WERI-Rb-1 (cell line): ENCODE measurements around the gene CSNK1G2.

Source experiments
- DNase-seq: peaks from one replicate; pipeline ENCODE4 v3.0.0-alpha.2; 2020
- H3K27ac ChIP-seq: fragments of 250-450 bp; sonication (Bioruptor Pico); 2 replicates; pipeline ENCODE4 v1.5.1; 2020; ENCODE audit warnings: mild to moderate bottlenecking, moderate library complexity
- H3K27me3 ChIP-seq: fragments of 250-450 bp; sonication (Bioruptor Pico); 2 replicates; pipeline ENCODE4 v1.5.1; 2021; ENCODE audit warnings: mild to moderate bottlenecking, low read depth, moderate library complexity; ENCODE audit not compliant: insufficient read depth, severe bottlenecking
- H3K36me3 ChIP-seq: fragments of 250-450 bp; sonication (Bioruptor Pico); 2 replicates; pipeline ENCODE4 v1.5.1; 2020; ENCODE audit warnings: mild to moderate bottlenecking, moderate library complexity
- H3K4me3 ChIP-seq: 2 replicates; pipeline ENCODE4 v1.5.1; 2011; ENCODE audit warnings: low read depth, mild to moderate bottlenecking, control low read depth, low read length
- H3K9me3 ChIP-seq: fragments of 250-450 bp; sonication (Bioruptor Pico); 2 replicates; pipeline ENCODE4 v1.5.1; 2021; ENCODE audit warnings: mild to moderate bottlenecking, moderate library complexity; ENCODE audit not compliant: severe bottlenecking
- TF ChIP-seq, protein P1 (sequence below): IDR thresholded peaks from 2 replicates; pipeline ENCODE4 v1.5.1; 2011; ENCODE audit warnings: low read depth, mild to moderate bottlenecking, control low read depth, inconsistent platforms, low read length

The CSNK1G2 gene

GRCh38 chr19:1920644-1921043 lies 20.3 kb upstream of the CSNK1G2 start:
- H3K36me3 ChIP-seq: peaks cover 56% of the 10 kb centered on the region

DNA sequence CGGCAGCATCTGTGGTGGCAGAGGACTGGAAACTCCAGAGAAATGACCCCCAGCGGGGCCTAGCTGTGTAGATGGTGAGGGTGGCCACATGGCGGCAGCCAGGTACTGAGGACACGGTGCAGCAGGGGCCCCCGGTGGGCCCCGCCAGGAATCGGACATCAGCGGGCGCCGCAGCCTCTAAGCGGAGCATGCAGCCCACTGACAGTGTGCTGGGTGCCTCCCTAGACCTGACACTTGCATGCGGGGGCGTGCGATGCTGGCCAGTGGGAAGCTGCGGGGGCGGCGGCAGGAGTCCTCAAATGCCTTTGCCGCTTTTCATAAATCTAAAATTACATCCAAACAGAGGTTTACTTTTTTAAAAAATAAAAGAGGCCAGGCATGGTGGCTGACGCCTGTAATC lies 19.6 kb upstream of the CSNK1G2 start:
- TF ChIP-seq, protein P1, sequence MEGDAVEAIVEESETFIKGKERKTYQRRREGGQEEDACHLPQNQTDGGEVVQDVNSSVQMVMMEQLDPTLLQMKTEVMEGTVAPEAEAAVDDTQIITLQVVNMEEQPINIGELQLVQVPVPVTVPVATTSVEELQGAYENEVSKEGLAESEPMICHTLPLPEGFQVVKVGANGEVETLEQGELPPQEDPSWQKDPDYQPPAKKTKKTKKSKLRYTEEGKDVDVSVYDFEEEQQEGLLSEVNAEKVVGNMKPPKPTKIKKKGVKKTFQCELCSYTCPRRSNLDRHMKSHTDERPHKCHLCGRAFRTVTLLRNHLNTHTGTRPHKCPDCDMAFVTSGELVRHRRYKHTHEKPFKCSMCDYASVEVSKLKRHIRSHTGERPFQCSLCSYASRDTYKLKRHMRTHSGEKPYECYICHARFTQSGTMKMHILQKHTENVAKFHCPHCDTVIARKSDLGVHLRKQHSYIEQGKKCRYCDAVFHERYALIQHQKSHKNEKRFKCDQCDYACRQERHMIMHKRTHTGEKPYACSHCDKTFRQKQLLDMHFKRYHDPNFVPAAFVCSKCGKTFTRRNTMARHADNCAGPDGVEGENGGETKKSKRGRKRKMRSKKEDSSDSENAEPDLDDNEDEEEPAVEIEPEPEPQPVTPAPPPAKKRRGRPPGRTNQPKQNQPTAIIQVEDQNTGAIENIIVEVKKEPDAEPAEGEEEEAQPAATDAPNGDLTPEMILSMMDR: no peak
- DNase-seq: no peak
- Histone ChIP-seq H3K36me3 (peaks cover 60% of the 10 kb centered on the region), H3K27ac (no peak overlapping the region), H3K9me3 (no peaks in the 10 kb centered on the region), H3K27me3 (no peaks in the 10 kb centered on the region), H3K4me3 (no peak overlapping the region)

More at GRCh38 chr19:1920644-1921043, 20.3 kb upstream of the CSNK1G2 start:
- TF ChIP-seq, protein P1: no peak
- Histone ChIP-seq H3K27me3 (no peaks in the 10 kb centered on the region), H3K27ac (no peak overlapping the region), H3K4me3 (no peak overlapping the region), H3K9me3 (no peaks in the 10 kb centered on the region)
- no peak for DNase-seq

DNA sequence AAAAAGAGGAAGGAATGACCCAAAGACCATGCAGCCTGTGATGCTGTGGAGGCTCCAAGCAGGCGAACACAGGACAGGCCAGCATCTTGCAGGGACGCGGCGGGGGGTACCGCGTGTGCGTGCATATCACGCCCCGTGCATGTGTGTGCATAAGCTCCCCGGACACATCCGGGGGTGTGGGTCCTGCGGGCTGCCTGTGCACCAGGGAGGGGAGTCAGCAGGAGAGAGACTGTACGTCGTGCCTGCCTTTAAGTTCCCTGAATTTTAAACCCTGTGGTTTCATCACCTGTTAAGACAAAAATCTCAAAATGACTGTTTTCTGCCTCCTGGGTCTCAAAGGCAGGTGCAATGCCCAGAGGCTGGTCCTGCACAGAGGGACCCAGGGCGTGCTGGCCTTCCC lies 19.1 kb upstream of the CSNK1G2 start:
- Histone ChIP-seq H3K9me3 (no peaks in the 10 kb centered on the region), H3K36me3 (peaks cover 58% of the 10 kb centered on the region), H3K27me3 (no peaks in the 10 kb centered on the region), H3K4me3 (no peak overlapping the region), H3K27ac (no peak overlapping the region)
- TF ChIP-seq, protein P1: no peak
- DNase-seq: no peak

GRCh38 chr19:1922803-1923202 lies 18.2 kb upstream of the CSNK1G2 start:
- H3K9me3 ChIP-seq: peaks cover 2% of the 10 kb centered on the region
- H3K4me3 ChIP-seq: no peak overlapping the region
- H3K36me3 ChIP-seq: peaks cover 54% of the 10 kb centered on the region
- no peaks in the 10 kb centered on the region for H3K27me3 ChIP-seq
- TF ChIP-seq, protein P1: no peak
- H3K27ac ChIP-seq: no peak overlapping the region
- DNase-seq: no peak

GRCh38 chr19:1923319-1923718 lies 17.7 kb upstream of the CSNK1G2 start:
- TF ChIP-seq, protein P1: no peak
- Histone ChIP-seq H3K9me3 (peaks cover 4% of the 10 kb centered on the region), H3K27ac (no peak overlapping the region), H3K27me3 (no peaks in the 10 kb centered on the region), H3K4me3 (no peak overlapping the region), H3K36me3 (peaks cover 49% of the 10 kb centered on the region)
- no peak for DNase-seq

DNA sequence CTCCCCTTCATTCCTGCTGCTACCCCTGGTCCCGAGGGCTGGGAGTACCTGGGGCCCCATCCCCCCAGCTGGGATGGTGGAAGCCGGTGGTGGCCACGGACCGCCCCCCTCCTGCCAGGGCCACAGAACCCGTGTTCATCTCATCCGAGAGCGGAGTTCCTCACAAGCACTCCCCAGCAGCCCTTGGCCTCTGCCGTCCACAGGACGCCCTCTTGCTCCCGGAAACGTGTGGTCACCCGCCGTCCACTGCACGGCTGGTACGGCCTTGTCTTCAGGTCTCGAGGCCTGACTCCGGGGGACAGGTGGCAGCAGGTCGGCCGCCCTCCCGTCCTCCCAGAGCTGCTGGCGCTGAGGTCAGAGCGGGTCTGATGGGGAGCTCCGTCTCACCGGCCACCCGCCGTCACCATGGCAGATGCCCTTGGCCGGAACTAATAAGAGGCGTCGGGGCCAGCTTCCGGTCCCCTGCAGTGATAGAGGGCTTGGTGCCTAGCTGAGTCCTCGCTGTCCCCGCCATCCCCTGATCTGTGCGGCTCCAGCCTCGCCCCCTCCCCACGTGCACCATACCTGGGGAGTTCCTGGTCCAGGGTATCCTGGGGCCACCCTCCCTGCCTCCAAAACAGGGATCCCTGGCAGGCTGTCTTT lies 16.5 kb upstream of the CSNK1G2 start:
- Histone ChIP-seq H3K27ac (no peak overlapping the region), H3K4me3 (no peak overlapping the region)
- TF ChIP-seq, protein P1: no peak

More for the DNA sequence above, 16.5 kb upstream of the CSNK1G2 start:
- DNase-seq: no peak
- H3K9me3 ChIP-seq: peaks cover 4% of the 10 kb centered on the region
- peaks cover 43% of the 10 kb centered on the region for H3K36me3 ChIP-seq
- peaks cover 3% of the 10 kb centered on the region for H3K27me3 ChIP-seq
